ENCODE results near the gene TEX13A.
"Not testable (repeated sequence)": the region's sequence is repeated elsewhere in the genome, so short reads cannot be mapped to it uniquely, and the experiment has no call there.

Gene TEX13A

DNA sequence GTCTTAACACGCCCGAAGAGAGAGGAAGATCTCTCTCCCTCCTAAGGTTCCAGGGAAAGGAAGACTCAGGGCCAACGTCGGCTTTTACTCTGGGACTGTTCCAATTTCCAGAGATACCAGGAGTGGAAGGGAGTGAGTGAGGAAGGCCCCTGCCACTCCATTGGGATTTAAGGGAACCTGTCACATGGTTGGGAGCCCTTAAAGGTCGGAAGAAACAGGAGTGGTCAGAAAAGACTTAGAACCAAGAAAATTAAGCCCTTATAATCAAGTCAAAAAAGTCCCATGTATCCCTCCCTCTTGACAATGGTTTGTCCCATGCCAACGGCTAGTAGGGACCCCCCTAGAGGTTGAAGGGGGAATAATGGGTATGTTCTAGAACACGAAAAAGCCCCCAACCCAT, at the start of gene TEX13A:
TSS of gene TEX13A (minus strand) at position 59 of the 400 bp plus-strand sequence. CDS start 297 bp downstream, outside the sequence.
- no peak for DNase-seq (ENCODE audit: low read depth in 1 of 2, low spot score in 1 of 2)

DNA sequence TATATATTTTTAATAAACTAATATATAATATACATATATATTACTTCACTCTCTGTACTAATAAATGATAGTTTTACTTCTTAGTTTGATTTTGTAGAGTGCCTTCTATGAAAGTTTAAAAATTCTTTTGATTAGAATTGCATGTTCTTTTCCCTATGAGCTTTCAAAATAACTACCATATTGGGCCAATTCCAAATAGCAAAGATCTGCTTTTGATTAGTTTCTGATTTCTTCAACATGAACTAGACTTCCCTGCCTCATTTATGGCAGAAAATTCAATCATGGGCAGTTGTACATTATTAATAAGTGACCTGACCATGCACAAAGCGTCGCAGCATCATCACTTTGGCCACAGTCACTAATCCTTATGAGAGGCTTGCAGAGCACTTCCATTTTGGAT, 48.9 kb upstream of the TEX13A start:
- no peak for DNase-seq (ENCODE audit: low read depth in 1 of 2, low spot score in 1 of 2)

- no peak for DNase-seq (ENCODE audit: low read depth in 1 of 2, low spot score in 1 of 2)
Measured at GRCh38 chrX:105267167-105267566, 46.7 kb upstream of the TEX13A start.

DNA sequence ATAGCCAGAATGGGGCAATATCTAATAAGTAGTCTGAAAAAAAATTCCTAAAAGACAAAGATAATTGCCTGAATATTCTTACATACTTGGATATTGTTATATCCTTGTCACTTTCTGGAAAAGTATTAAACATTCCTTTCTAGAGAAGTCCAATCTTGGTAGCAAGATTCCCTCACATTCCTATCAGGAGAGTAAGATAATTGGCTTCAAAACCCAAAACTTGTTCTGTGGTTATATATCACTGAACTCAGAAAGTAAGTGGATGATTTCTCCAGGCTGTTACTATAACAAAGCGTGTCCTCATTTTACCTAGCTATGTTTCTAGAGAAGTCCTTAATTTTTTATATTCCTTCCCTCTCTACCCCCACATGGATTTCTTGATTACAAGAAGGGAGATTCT, 46.0 kb upstream of the TEX13A start:
- DNase-seq (ENCODE audit: low read depth in 1 of 2, low spot score in 1 of 2) = no peak

DNA sequence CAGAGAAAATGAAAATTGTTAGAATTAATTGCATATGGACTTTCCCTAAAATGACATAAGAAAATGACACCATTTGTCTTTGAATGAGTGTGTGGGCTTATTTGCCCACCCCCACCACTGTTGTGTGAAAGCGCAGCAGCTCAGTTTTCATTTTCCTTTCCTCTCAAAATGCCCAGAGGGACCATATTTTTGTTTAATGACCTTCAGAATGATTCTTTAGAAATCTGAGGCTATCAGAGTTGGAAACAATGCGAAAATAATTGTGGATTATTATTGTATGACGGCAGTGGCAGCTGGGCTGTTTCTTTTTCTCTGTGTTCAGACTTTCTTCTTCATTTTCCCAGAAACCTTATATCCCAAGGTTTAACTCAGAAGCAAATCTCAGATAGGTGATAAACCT, 44.6 kb upstream of the TEX13A start:
- no peak for DNase-seq (ENCODE audit: low read depth in 1 of 2, low spot score in 1 of 2)

DNA sequence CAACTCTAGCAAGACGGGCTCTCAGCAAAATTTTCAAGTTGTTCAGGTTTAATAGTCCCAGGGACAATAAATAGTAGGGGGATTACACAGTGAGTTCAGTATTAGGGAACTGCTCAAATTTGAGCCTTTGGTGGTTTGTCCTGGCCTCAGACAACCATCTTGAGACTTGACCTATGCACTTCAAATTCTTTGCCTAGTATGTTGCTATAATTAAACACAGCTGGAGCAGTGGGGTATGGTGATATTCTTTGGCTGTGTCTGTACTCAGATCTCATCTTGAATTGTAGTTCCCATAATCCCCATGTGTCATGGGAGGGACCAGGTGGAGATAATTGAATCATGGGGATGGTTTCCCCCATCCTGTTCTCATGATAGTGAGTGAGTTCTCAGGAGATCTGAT, 43.3 kb upstream of the TEX13A start:
- DNase-seq (ENCODE audit: low read depth in 1 of 2, low spot score in 1 of 2) = no peak

- no peak for DNase-seq (ENCODE audit: low read depth in 1 of 2, low spot score in 1 of 2)
Measured at GRCh38 chrX:105263171-105263570, 42.7 kb upstream of the TEX13A start.

GRCh38 chrX:105260291-105261043, 40.0 kb upstream of the TEX13A start:
- DNase-seq (ENCODE audit: low read depth in 1 of 2, low spot score in 1 of 2) = no peak

DNA sequence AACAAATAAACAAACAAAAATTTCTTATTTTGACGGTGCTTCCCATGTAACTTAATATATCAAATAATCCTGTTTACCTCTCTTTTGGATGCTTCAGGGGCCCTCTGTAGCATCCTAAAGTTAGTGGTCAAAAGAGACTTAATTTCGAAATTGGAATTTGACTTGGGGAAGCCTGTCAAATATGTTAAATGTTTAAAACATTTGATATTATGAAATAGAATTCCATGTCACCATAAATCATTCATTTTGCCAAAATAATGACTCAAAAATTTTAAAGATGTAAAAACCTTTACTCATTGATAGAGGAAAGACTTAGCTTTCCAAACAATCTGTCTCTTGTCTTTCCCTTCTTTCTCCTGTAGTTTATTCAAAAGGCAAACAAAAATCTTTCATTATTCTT, 20.6 kb upstream of the TEX13A start:
- no peak for DNase-seq (ENCODE audit: low read depth in 1 of 2, low spot score in 1 of 2)

DNA sequence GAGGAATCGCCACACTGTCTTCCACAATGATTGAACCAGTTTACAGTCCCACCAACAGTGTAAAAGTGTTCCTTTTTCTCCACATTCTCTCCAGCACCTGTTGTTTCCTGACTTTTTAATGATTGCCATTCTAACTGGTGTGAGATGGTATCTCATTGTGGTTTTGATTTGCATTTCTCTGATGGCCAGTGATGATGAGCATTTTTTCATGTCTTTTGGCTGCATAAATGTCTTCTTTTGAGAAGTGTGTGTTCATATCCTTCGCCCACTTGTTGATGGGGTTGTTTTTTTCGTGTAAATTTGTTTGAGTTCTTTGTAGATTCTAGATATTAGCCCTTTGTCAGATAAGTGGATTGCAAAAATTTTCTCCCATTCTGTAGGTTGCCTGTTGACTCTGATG, 16.9 kb upstream of the TEX13A start:
- DNase-seq (ENCODE audit: low read depth in 1 of 2, low spot score in 1 of 2) = not testable (repeated sequence)

GRCh38 chrX:105229146-105229545, 8.7 kb upstream of the TEX13A start:
- DNase-seq (ENCODE audit: low read depth in 1 of 2, low spot score in 1 of 2) = no peak

DNA sequence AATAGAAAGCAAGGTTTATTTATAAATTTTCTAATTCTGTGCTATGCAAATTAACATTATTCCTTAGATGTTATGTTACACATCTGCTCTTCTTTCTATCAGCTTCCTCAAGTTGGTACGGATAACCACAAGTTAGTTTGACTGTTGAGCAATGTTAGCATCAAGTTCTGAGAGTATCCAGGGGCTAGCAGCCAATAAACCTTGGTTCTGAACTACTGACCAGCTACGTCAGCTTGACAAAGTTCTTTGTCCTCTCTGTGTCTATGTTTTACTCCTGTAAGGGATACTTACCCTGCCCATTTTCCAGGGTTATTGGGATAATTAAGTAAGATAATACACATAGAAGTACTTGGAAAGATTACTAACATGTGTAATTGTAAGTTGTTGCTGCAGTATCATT, 8.1 kb upstream of the TEX13A start:
- no peak for DNase-seq (ENCODE audit: low read depth in 1 of 2, low spot score in 1 of 2)

DNA sequence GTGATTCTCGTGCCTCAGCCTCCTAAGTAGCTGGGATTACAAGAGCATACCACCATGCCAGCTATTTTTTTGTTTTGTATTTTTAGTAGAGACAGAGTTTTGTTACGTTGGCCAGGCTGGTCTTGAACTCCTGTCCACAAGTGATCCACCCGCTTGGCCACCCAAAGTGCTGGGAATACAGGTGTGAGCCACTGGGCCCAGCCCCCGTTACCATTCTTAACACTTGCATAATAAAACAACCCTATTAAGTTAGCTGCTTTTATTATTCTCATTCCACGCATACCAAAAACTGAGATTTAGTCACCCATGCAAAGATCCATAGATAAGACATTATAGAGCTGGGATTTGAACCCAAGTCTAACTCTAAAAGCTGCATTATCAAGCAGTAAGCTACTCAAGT, 6.0 kb upstream of the TEX13A start:
- DNase-seq (ENCODE audit: low read depth in 1 of 2, low spot score in 1 of 2) = no peak

- no peak for DNase-seq (ENCODE audit: low read depth in 1 of 2, low spot score in 1 of 2)
Measured at GRCh38 chrX:105221374-105221773, 880 bp upstream of the TEX13A start.

- no peak for DNase-seq (ENCODE audit: low read depth in 1 of 2, low spot score in 1 of 2)
Measured at GRCh38 chrX:105219454-105220401, 766 bp downstream of the TEX13A start.

GRCh38 chrX:105211066-105211575, 9.4 kb downstream of the TEX13A start:
- DNase-seq (ENCODE audit: low read depth in 1 of 2, low spot score in 1 of 2) = no peak

DNA sequence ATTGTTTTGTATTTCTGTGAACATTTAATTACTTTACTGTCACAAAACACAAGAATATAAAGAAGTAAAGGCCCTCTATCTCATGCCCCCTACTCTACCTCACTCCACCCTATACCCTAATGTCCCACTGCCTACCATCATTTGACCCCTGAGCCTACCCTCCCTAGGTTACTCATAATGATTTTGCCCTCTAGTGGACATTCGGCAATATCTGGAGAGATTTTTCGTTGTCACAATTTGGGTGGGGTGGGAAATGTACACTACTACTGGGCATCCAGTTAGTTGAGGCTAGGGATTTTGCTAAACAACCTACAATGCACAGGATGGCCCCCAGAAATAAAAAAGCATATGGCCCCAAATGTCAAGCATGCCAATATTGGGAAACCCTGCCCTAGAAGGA, 10.2 kb downstream of the TEX13A start:
- DNase-seq (ENCODE audit: low read depth in 1 of 2, low spot score in 1 of 2) = no peak

DNA sequence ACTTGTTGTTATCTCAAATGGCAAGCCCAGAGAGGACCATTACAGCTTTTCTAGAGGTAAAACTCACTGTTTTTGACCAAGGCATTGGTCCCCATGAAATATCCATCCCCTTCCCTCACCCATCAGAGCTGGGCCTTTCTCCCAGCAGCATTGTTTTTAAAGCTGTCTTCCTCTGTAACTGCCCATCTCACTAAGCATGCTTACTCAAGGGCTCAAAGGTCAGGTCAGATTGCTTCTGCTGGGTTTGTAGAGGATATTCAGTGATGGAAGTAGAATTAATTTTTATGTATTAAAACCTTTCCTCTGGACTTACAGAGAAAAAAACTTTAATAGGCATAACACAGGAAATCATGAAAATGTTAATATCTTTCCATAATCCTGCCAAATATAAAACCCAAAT, 11.1 kb downstream of the TEX13A start:
- DNase-seq (ENCODE audit: low read depth in 1 of 2, low spot score in 1 of 2) = no peak

DNA sequence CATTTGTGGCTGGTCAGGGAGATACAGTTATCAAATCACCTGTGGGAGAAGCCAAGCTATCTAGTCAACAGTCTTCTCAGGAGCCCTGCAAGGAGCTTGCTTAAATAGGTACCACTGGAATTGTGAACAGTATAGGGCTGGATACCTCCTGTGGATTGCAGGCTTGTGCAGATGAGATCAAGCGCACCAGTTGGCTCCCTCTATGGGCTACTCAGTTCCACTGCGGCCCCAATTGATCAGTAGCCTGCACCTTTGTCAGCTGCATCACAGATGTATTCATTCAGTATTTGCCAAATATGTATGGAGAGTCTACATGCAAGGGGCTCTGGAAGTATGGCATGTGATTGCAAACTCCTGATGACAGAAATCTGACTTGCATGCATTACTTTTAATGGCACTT, 28.6 kb downstream of the TEX13A start:
- no peak for DNase-seq (ENCODE audit: low read depth in 1 of 2, low spot score in 1 of 2)

DNA sequence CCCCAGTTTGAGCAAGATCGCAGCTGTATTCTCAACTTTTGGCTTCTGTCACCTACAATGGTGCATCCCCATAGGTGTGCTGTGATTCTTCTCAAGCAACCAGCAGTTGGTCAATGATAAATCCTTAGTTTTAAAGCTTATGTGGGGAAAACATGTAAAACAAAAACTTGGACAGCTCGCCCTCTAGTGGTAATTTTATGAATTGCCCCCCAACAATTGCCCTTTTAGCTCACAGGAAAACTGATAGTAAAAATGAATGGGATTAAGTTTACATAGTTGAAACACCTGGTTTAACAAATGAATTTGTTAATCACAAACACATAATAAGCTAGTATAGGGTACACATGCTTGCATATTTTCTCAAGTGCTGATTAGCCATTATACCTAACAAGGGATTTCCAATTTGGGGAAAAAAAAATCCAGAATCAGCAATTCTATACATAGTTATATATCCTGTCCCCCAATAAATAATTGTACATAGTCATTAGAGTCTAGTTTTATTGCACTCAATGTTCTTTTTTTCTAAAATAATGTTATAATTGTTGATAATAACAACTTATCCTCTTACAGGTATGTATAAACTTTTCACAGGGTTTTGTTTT, 30.1 kb downstream of the TEX13A start:
- no peak for DNase-seq (ENCODE audit: low read depth in 1 of 2, low spot score in 1 of 2)

DNA sequence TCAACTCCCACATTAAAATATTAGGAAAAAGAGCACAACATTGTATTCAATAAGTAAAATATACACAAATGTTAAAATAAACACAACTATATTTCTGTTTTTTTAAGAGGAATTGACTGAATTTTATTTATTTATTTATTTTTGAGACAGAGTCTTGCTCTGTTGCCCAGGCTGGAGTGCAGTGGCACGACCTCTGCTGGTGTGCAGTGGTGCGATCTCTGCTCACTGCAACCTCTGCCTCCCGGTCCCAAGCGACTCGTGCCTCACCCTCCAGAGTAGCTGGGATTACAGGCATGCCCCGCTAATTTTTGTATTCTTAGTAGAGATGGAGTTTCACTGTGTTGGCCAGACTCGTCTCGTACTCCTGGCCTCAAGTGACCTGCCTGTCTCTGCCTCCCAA, 31.4 kb downstream of the TEX13A start:
- no peak for DNase-seq (ENCODE audit: low read depth in 1 of 2, low spot score in 1 of 2)

GRCh38 chrX:105179644-105180043, 40.9 kb downstream of the TEX13A start:
- no peak for DNase-seq (ENCODE audit: low read depth in 1 of 2, low spot score in 1 of 2)
